ENCODE results near the gene PTH1R. TPM values are rescaled to one million over a fixed set of nuclear protein-coding genes. Genes with fewer than 3 reads are reported as not detected.

Gene PTH1R
- polyA plus RNA-seq, 3 donors: not detected

DNA sequence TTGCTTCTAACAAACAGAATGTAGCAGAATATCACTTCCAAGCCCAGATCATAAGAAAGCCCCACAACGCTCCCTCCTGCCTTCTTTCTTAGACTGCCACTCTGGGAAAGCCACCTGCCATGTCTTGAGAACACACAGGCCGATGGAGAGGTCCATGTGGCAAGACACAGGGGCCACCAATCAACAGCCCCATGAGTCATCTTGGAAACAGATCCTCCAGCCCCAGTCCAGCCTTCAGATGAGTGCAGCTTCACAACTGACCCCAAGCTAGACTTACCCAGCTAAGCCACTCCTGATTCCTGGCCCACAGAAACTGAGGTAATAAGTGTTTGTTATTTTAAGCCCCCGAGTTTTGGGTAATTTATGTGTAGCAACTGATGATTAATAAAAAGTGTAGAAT lies 39.7 kb downstream of the PTH1R start:
- H3K36me3 ChIP-seq (replicated peaks in 1 of 2; ENCODE audit: control insufficient read depth in 1 of 2, insufficient read depth in 2 of 2, low read length in 2 of 2): peaks cover 51 to 78% of the 10 kb centered on the region in 2 donors
- Mint-ChIP-seq H3K27ac (peak overlapping the region in 3 of 7 donors; percentile 11 to 37 (median 14)), H3K27me3 (ENCODE audit: low read depth in 3 of 3) (peaks cover 0 to 1% (median 0%) of the 10 kb centered on the region in 3 donors), H3K9me3 (peaks cover 0 to 5% (median 0%) of the 10 kb centered on the region in 7 donors), H3K36me3 (peaks cover 69 to 80% of the 10 kb centered on the region in 2 donors), H3K4me3 (no peak overlapping the region), H3K4me1 (peaks cover 2% of the 10 kb centered on the region)
- H3K27me3 ChIP-seq (ENCODE audit: control insufficient read depth in 2 of 2, insufficient read depth in 2 of 2, low read length in 2 of 2): no peaks in the 10 kb centered on the region
- no peak overlapping the region for H3K9ac ChIP-seq (ENCODE audit: insufficient read depth, low read length, poor library complexity, severe bottlenecking)
- peaks cover 9% of the 10 kb centered on the region for H3K79me2 ChIP-seq (ENCODE audit: insufficient read depth, low read length)
- 100% methylated on average over 2 of the region's 3 CpGs for WGBS (ENCODE audit: insufficient coverage)
- no peak overlapping the region for H2AFZ ChIP-seq (ENCODE audit: insufficient read depth, low read depth, low read length, poor library complexity, severe bottlenecking)
- no peak for DNase-seq
- H4K20me1 ChIP-seq (ENCODE audit: insufficient read depth, low read length): peaks cover 21% of the 10 kb centered on the region
- peaks cover 0 to 2% of the 10 kb centered on the region in 2 donors for H3K9me3 ChIP-seq (replicated peaks in 1 of 2; ENCODE audit: control insufficient read depth in 1 of 2, insufficient read depth in 1 of 2, low read length in 2 of 2)
- no peak overlapping the region for H3K27ac ChIP-seq (ENCODE audit: low read depth in 1 of 2, low read length in 2 of 2)
- intact Hi-C loops (cut with micrococcal nuclease): no loop called here
- H3K4me1 ChIP-seq (ENCODE audit: control insufficient read depth in 1 of 2, insufficient read depth in 2 of 2, low read length in 2 of 2): no peaks in the 10 kb centered on the region
- H3K4me2 ChIP-seq (replicated peaks; ENCODE audit: extremely low read depth, low read length, poor library complexity, severe bottlenecking): no peak overlapping the region
- H3K4me3 ChIP-seq (replicated peaks in 1 of 3; ENCODE audit: low read depth in 2 of 3, low read length in 3 of 3): no peak overlapping the region
- TF ChIP-seq CTCF (IDR thresholded peaks at IDR 0.05): no peak

DNA sequence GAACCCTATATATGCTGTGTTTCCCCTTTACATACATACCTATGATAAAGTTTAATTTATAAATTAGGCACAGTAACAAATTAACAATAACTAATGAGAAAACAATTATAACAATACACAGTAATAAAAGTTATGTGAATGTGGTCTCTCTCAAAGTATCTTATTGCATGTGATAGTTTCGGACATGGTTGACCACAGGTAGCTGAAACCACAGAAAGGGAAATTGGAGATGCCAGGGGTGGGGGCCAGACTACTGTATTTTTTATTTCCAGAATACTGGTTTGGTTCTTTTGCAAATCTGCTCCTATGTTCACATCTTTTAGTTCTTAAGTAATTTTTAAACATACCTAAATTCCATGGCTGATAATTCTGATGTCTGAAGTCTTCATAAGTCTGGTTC lies 40.7 kb downstream of the PTH1R start:
- peaks cover 0 to 2% of the 10 kb centered on the region in 2 donors for H3K9me3 ChIP-seq (replicated peaks in 1 of 2; ENCODE audit: control insufficient read depth in 1 of 2, insufficient read depth in 1 of 2, low read length in 2 of 2)
- no peak for DNase-seq
- H4K20me1 ChIP-seq (ENCODE audit: insufficient read depth, low read length): peaks cover 30% of the 10 kb centered on the region
- no peak overlapping the region for H3K4me3 ChIP-seq (replicated peaks in 1 of 3; ENCODE audit: low read depth in 2 of 3, low read length in 3 of 3)
- no peak for TF ChIP-seq CTCF (IDR thresholded peaks at IDR 0.05)
- H3K9ac ChIP-seq (ENCODE audit: insufficient read depth, low read length, poor library complexity, severe bottlenecking): no peak overlapping the region
- no peak overlapping the region for H2AFZ ChIP-seq (ENCODE audit: insufficient read depth, low read depth, low read length, poor library complexity, severe bottlenecking)
- H3K27ac ChIP-seq (ENCODE audit: low read depth in 1 of 2, low read length in 2 of 2): no peak overlapping the region
- Mint-ChIP-seq H3K27me3 (ENCODE audit: low read depth in 3 of 3) (peaks cover 0 to 1% (median 0%) of the 10 kb centered on the region in 3 donors), H3K9me3 (peaks cover 0 to 5% (median 0%) of the 10 kb centered on the region in 7 donors), H3K27ac (peak overlapping the region in 1 of 7 donors; percentile 17), H3K36me3 (peaks cover 78 to 87% of the 10 kb centered on the region in 2 donors), H3K4me1 (peaks cover 2% of the 10 kb centered on the region), H3K4me3 (no peak overlapping the region)
- H3K27me3 ChIP-seq (ENCODE audit: control insufficient read depth in 2 of 2, insufficient read depth in 2 of 2, low read length in 2 of 2): no peaks in the 10 kb centered on the region
- H3K4me1 ChIP-seq (ENCODE audit: control insufficient read depth in 1 of 2, insufficient read depth in 2 of 2, low read length in 2 of 2): no peaks in the 10 kb centered on the region
- peaks cover 18% of the 10 kb centered on the region for H3K79me2 ChIP-seq (ENCODE audit: insufficient read depth, low read length)
- peaks cover 61 to 88% of the 10 kb centered on the region in 2 donors for H3K36me3 ChIP-seq (replicated peaks in 1 of 2; ENCODE audit: control insufficient read depth in 1 of 2, insufficient read depth in 2 of 2, low read length in 2 of 2)
- no peak overlapping the region for H3K4me2 ChIP-seq (replicated peaks; ENCODE audit: extremely low read depth, low read length, poor library complexity, severe bottlenecking)
- intact Hi-C loops (cut with micrococcal nuclease): no loop called here
- no CpG with 5 or more reads among the region's 1 CpG for WGBS (ENCODE audit: insufficient coverage)
